Colonic mucosa (tissue), 4 donors: Measurements from ENCODE around the gene FNBP1. TPM values are rescaled to one million over a fixed set of nuclear protein-coding genes. Genes with fewer than 3 reads are reported as not detected.
A peak's percentile ranks its signal among the peaks of the same experiment; 100 is the strongest.

Experiments
- DNase-seq: peaks from one replicate; pipeline ENCODE4 v3.0.0-alpha.2; 2020
- H3K27ac ChIP-seq: fragments of 200-600 bp; one replicate; pipeline ENCODE4 v1.8.0; 2021
- H3K27me3 ChIP-seq: fragments of 200-600 bp; one replicate; pipeline ENCODE4 v1.8.0; 2021
- H3K36me3 ChIP-seq: fragments of 200-600 bp; one replicate; pipeline ENCODE4 v1.8.0; 2021
- H3K4me1 ChIP-seq: fragments of 200-600 bp; one replicate; pipeline ENCODE4 v1.8.0; 2021; ENCODE audit warnings: mild to moderate bottlenecking
- H3K4me3 ChIP-seq: fragments of 200-600 bp; one replicate; pipeline ENCODE4 v1.8.0; 2021
- H3K9ac ChIP-seq, 2 donors: one replicate each; pipeline ENCODE4 v1.7.0; 2013; ENCODE audit warnings: control low read depth in 2 of 2, low read depth in 2 of 2, low read length in 2 of 2
- H3K9me3 ChIP-seq: fragments of 200-600 bp; one replicate; pipeline ENCODE4 v1.8.0; 2021
- intact Hi-C: fragments of 100-400 bp; cut with DNase I; formaldehyde crosslinking; loops from one replicate; pipeline ENCODE4 v1.14.1; 2022
- total RNA-seq, 2 donors: library from RNA; stranded (reverse); fragmentation: NEBNext Ultra II Directional in 1 of 2; extraction: Animal tissue kit (Norgen Biotek cat#: 25700) in 1 of 2; gene quantifications; one replicate each; pipeline ENCODE4 v1.2.1, GENCODE V29; 2021
- TF ChIP-seq, protein P1 (sequence below): fragments of 200-600 bp; IDR thresholded peaks from one replicate; pipeline ENCODE4 v1.8.0; 2022; ENCODE audit warnings: antibody characterized with exemption, mild to moderate bottlenecking
- donor health status: healthy.
- donor health status: DM: no; HTN: no; CAD: no.
- donor health status: DM: no; HTN: no; CAD: no.

The FNBP1 gene
- total RNA-seq, 2 donors from 2014 or later = 24.7 to 55.5 TPM

DNA sequence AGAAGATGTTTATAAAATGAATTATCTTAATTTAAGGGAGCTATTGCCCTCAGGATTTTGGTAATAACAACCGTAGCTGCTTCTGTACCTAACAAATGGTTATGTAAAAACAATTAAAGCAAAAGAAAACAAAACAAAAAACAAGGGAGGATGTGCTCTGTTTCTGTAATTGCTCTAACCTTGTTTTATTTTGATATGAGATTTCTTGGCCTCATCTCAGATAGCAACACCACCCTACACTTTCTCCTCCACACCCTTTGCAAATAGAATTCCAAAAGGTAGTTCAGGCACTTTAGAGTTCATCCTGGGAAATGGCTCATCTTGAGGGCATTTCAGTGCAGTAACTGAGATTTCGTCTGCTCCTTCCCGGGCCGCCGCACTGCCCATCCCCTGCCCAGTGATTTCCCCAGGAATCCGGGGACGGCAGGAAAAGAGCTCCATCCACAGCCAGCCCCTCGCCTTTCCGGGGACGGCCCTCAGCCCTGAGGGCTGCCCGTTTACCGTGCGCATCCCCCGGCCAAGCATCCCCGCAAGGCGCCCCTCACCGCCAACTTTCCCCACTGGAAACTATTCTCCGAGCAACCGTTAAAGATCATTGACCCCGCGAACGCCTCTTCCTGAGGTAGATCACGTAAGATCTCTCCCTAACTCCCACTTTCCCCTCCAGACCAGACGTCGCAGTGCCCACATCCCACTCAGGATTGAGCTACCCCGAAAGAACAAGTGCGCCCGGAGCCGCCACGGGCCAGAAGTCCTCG lies 1.2 kb downstream of the FNBP1 start:
- TF ChIP-seq, protein P1, sequence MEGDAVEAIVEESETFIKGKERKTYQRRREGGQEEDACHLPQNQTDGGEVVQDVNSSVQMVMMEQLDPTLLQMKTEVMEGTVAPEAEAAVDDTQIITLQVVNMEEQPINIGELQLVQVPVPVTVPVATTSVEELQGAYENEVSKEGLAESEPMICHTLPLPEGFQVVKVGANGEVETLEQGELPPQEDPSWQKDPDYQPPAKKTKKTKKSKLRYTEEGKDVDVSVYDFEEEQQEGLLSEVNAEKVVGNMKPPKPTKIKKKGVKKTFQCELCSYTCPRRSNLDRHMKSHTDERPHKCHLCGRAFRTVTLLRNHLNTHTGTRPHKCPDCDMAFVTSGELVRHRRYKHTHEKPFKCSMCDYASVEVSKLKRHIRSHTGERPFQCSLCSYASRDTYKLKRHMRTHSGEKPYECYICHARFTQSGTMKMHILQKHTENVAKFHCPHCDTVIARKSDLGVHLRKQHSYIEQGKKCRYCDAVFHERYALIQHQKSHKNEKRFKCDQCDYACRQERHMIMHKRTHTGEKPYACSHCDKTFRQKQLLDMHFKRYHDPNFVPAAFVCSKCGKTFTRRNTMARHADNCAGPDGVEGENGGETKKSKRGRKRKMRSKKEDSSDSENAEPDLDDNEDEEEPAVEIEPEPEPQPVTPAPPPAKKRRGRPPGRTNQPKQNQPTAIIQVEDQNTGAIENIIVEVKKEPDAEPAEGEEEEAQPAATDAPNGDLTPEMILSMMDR = no peak
- intact Hi-C loops = loop anchor here (5.0 kb wide), 1 partner anchor 155 kb away; no protein-coding TSS in a partner anchor
- H3K4me3 ChIP-seq = peak overlapping the region; percentile 89

DNA sequence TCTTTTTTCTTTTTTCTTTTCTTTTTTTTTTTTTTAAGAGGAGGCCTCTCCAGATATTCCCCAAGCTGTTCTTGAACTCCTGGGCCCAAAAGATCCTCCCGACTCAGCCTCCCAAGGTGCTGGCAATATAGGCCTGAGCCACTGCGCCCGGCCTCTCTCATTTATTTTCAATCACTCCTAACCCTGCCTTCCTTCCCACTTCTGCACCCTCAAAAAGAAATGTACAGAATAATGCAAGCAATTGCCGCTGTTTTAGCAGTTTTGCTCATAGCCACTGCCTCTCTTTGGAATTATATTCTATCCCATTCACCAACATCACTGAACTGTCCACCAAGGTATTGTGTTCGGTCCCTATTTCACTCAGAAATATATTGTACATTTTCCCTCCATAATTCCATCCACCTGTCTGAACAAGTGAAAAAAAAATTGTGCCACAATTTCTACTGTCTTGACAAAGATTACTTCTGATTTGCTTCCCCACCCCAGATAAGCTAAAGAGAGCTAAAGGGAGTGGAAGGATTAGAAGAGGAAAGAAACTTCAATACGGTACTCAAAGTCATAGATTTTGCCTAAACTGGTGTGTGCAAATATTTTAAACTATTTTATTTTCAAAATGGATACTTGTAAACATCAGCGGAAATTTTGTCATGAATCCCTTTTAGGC lies 1.9 kb downstream of the FNBP1 start:
- peak overlapping the region in 1 of 2 donors; percentile 84 for H3K9ac ChIP-seq
- peaks cover 6% of the 10 kb centered on the region for H3K4me1 ChIP-seq
- DNase-seq = no peak

More for the DNA sequence above, 1.2 kb downstream of the FNBP1 start:
- peak; percentile 29 for DNase-seq
- Histone ChIP-seq H3K9ac (peak overlapping the region; percentile 84 to 92), H3K9me3 (no peaks in the 10 kb centered on the region), H3K27ac (peak overlapping the region; percentile 84), H3K4me1 (peaks cover 6% of the 10 kb centered on the region), H3K27me3 (no peaks in the 10 kb centered on the region), H3K36me3 (no peaks in the 10 kb centered on the region)

DNA sequence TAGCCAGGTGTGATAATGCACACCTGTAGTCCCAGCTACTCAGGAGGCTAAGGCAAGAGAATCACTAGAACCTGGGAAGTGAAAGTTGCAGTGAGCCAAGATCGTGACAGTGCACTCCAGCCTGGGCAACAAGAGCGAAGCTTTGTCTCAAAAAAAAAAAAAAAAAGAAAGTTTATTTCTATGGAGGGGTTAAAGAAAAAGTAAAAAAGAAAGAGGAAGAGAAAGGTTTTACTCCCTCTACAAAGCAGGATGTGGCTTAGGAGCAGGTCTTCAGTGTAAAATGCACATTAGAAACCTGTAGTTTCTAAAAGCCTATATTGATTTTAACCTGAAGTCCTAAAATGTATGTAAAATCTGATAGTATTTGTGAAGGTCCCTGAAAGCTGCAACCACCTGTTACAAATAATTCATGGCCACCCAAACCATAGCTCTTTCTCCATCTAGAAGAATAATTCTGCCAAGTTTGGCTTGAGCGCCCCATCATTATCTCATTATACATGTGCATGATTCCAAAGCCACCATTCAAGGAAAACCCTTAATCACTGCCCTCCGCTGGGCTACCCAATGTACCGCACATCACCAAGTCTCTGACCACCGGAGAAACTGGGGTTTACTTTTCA lies 3.4 kb downstream of the FNBP1 start:
- peak overlapping the region in 1 of 2 donors; percentile 34 for H3K9ac ChIP-seq
- peak overlapping the region; percentile 6 for H3K27ac ChIP-seq
- H3K4me1 ChIP-seq = peaks cover 6% of the 10 kb centered on the region

More for the DNA sequence above, 1.9 kb downstream of the FNBP1 start:
- peak overlapping the region; percentile 5 for H3K4me3 ChIP-seq
- TF ChIP-seq, protein P1 = no peak
- intact Hi-C loops = loop anchor here (5.0 kb wide), 1 partner anchor 154 kb away; no protein-coding TSS in a partner anchor
- no peaks in the 10 kb centered on the region for H3K36me3 ChIP-seq
- no peaks in the 10 kb centered on the region for H3K9me3 ChIP-seq
- H3K27me3 ChIP-seq = no peaks in the 10 kb centered on the region
- H3K27ac ChIP-seq = peak overlapping the region; percentile 84

DNA sequence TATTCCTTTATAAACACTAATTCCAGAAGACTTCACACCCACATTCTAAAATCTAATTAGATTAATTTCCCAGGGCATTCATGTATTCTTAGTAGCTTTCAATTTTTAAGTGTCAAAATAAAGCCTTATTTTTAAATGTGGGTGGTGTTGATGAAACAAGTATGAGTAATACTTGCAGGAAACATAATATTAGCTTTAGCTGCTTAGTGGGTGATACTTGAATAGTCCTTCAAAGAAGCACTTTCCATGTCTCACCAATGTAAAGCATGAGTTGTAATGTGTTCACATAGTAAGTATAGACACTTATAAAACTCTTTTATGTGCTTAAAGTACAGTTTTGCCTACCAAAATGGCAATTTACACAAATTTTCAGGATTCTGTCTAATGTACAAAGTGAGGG lies 6.9 kb downstream of the FNBP1 start:
- Histone ChIP-seq H3K4me1 (peaks cover 6% of the 10 kb centered on the region), H3K9me3 (no peaks in the 10 kb centered on the region), H3K27ac (peak overlapping the region; percentile 38), H3K27me3 (no peaks in the 10 kb centered on the region), H3K9ac (no peak overlapping the region), H3K4me3 (no peak overlapping the region), H3K36me3 (no peaks in the 10 kb centered on the region)
- TF ChIP-seq, protein P1 = no peak
- DNase-seq = no peak
- intact Hi-C loops = no loop called here

More for the DNA sequence above, 3.4 kb downstream of the FNBP1 start:
- Histone ChIP-seq H3K9me3 (no peaks in the 10 kb centered on the region), H3K27me3 (no peaks in the 10 kb centered on the region), H3K36me3 (no peaks in the 10 kb centered on the region), H3K4me3 (no peak overlapping the region)
- TF ChIP-seq, protein P1 = no peak
- intact Hi-C loops = loop anchor here (5.0 kb wide), 1 partner anchor 152 kb away; no protein-coding TSS in a partner anchor
- DNase-seq = no peak

DNA sequence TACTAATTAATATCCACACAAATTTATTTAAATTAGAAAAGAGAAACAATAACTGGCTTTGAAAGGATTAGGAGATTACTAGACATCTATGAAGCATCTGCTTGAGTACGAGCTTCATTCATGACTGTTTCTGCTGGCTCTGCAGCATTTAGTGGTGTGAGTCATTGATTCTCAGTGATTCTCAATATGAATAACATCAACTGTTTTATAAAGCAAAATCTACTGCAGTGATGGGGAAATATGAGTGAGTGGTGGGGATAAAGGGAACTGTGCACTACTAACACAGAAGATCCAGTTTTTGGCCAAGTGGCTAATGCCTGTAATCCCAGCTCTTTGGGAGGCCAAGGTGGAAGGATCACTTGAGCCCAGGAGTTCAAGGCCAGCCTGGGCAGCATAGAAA lies 8.4 kb downstream of the FNBP1 start:
- Histone ChIP-seq H3K9me3 (no peaks in the 10 kb centered on the region), H3K27me3 (no peaks in the 10 kb centered on the region), H3K9ac (no peak overlapping the region), H3K36me3 (no peaks in the 10 kb centered on the region), H3K4me3 (no peak overlapping the region), H3K4me1 (peaks cover 6% of the 10 kb centered on the region), H3K27ac (no peak overlapping the region)
- intact Hi-C loops = no loop called here
- TF ChIP-seq, protein P1 = no peak
- DNase-seq = no peak
